K562 (cell line): ENCODE results near the gene MKS1. TPM values are rescaled to one million over a fixed set of nuclear protein-coding genes. Genes with fewer than 3 reads are reported as not detected.

Experiments
- DMBX1 ChIP-seq: fragments of 250-450 bp; sonication (Bioruptor Pico); IDR thresholded peaks from 2 replicates; pipeline ENCODE4 v1.8.0; 2022; ENCODE audit warnings: inconsistent platforms, mild to moderate bottlenecking, moderate library complexity, borderline replicate concordance
- HDGF ChIP-seq: fragments of 450-650 bp; IDR thresholded peaks from 2 replicates; pipeline ENCODE4 v1.6.1; 2016
- NFXL1 ChIP-seq: fragments of 450-650 bp; formaldehyde crosslinking; IDR thresholded peaks from 2 replicates; pipeline ENCODE4 v1.4.0; 2021; ENCODE audit warnings: mild to moderate bottlenecking
- NR3C1 ChIP-seq: sonication (generic); formaldehyde crosslinking; IDR thresholded peaks from 2 replicates; pipeline ENCODE4 v1.8.1; 2022; ENCODE audit warnings: missing genetic modification reagents
- STAT5A ChIP-seq: IDR thresholded peaks from 2 replicates; pipeline ENCODE4 v1.6.1; 2012; ENCODE audit warnings: low read length, inconsistent platforms, borderline replicate concordance
- SUPT5H ChIP-seq: fragments of 450-650 bp; IDR thresholded peaks from 2 replicates; pipeline ENCODE4 v1.6.1; 2016
- ZNF324 ChIP-seq: fragments of 250-450 bp; sonication (Bioruptor Pico); IDR thresholded peaks from 2 replicates; pipeline ENCODE4 v1.4.0; 2020; ENCODE audit warnings: mild to moderate bottlenecking
- polyA plus RNA-seq, 8 experiments: library from polyadenylated mRNA; depleted of rRNA in 4 of 8; stranded (reverse) in 5 of 8; unstranded in 3 of 8; fragments of >200 nt; fragmentation: Nextera tagmentation in 2 of 8; fragmentation: Illumina TruSeq in 1 of 8; extraction: Ambion mirVana in 2 of 8; extraction: Trizol in 1 of 8; gene quantifications; 2 replicates each; pipeline versions ENCODE4 v1.2.1 to v1.2.3, GENCODE V29; 2011 to 2014; ENCODE audit warnings: inconsistent platforms in 1 of 8, missing spikeins in 1 of 8
- total RNA-seq, 7 experiments: library from RNA; depleted of rRNA in 6 of 7; stranded (reverse); fragments of >200 nt in 6 of 7; fragmentation: Illumina TruSeq in 2 of 7; extraction: Trizol in 2 of 7; gene quantifications; 2 replicates each; pipeline versions ENCODE4 v1.2.1 to v1.2.3, GENCODE V29; 2011 to 2021; ENCODE audit warnings: low replicate concordance in 1 of 7
- TF ChIP-seq, protein P1 (sequence below): fragments of 250-450 bp; sonication (Bioruptor Pico); IDR thresholded peaks from 2 replicates; pipeline ENCODE4 v1.5.0; 2021; ENCODE audit warnings: mild to moderate bottlenecking, borderline replicate concordance
- TF ChIP-seq, protein P2 (sequence below): sonication (generic); formaldehyde crosslinking; IDR thresholded peaks from 2 replicates; pipeline ENCODE4 v1.8.1; 2023; ENCODE audit warnings: mild to moderate bottlenecking, missing genetic modification reagents
- TF ChIP-seq, protein P3 (sequence below): IDR thresholded peaks from 2 replicates; pipeline ENCODE4 v1.6.1; 2016; ENCODE audit warnings: missing genetic modification characterization, missing compliant biosample characterization
- TF ChIP-seq, protein P4 (sequence below): fragments of 450-650 bp; formaldehyde crosslinking; IDR thresholded peaks from 2 replicates; pipeline ENCODE4 v1.4.0; 2022; ENCODE audit warnings: missing genetic modification characterization
- TF ChIP-seq, protein P5 (sequence below), 3 experiments: fragments of 200-800 bp in 1 of 3; fragments of 250-450 bp in 1 of 3; fragments of 450-650 bp in 1 of 3; sonication (Bioruptor Pico) in 1 of 3; sonication (Bioruptor generic) in 1 of 3; formaldehyde crosslinking in 1 of 3; IDR thresholded peaks; 2 replicates each; pipeline versions ENCODE4 v1.6.1 to v1.8.0; 2016 to 2022; ENCODE audit warnings: mild to moderate bottlenecking in 2 of 3, missing genetic modification characterization in 2 of 3, missing compliant biosample characterization in 1 of 3, moderate library complexity in 1 of 3
- TF ChIP-seq, protein P6 (sequence below): fragments of 450-650 bp; formaldehyde crosslinking; conservative IDR thresholded peaks from 2 replicates; pipeline ENCODE4 v1.4.0; 2022; ENCODE audit warnings: mild to moderate bottlenecking, missing genetic modification characterization

The MKS1 gene
- total and polyA plus RNA-seq, 9 of the 15 experiments (the other 6 are each of a cell fraction or from before 2014, with no cell fraction given): 16.3 to 31.0 (median 25.9) TPM

DNA sequence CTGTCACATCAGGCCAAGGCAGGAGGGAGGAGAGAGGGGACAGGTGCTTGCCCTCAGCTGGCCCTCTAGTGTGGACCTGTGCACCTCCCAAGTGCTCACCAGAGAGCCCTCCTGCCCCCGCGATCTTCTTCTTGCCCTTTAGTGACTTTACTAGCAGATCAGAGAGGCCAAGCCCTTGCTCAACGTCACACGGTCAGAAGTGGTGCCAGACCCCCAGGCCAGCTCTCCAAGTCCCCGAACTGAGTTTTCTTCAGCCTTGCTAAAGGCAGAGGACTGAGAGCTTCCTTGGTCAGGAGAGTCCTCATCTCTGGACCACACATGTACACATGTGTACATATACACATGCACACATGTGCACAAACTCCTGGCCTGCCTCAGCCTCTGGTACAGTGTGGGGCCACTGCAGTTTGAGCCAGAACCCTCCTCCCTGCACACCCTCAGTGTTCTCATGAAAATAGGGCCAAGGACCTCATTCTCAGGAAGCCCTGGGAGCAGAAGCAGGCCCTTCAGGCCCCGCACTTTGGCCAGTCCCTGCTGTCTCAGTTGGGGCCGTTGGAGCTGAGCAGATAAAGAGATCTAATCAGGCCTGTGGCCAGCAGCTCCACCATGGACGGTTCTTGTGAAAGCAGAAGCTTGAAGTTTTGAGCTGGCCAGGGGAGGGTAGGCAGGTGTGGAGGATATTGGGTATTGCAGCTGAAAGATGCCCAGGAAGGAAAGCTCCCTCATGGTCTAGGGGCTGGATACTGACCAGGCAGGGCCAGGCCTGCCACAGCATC is 33.9 kb downstream of the MKS1 start (continued):
- no peak for TF ChIP-seq HDGF
- TF ChIP-seq SUPT5H: no peak
- TF ChIP-seq, protein P1, sequence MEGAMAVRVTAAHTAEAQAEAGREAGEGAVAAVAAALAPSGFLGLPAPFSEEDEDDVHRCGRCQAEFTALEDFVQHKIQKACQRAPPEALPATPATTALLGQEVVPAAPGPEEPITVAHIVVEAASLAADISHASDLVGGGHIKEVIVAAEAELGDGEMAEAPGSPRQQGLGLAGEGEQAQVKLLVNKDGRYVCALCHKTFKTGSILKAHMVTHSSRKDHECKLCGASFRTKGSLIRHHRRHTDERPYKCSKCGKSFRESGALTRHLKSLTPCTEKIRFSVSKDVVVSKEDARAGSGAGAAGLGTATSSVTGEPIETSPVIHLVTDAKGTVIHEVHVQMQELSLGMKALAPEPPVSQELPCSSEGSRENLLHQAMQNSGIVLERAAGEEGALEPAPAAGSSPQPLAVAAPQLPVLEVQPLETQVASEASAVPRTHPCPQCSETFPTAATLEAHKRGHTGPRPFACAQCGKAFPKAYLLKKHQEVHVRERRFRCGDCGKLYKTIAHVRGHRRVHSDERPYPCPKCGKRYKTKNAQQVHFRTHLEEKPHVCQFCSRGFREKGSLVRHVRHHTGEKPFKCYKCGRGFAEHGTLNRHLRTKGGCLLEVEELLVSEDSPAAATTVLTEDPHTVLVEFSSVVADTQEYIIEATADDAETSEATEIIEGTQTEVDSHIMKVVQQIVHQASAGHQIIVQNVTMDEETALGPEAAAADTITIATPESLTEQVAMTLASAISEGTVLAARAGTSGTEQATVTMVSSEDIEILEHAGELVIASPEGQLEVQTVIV (CRISPR knock-in tag): no peak
- TF ChIP-seq, protein P2, sequence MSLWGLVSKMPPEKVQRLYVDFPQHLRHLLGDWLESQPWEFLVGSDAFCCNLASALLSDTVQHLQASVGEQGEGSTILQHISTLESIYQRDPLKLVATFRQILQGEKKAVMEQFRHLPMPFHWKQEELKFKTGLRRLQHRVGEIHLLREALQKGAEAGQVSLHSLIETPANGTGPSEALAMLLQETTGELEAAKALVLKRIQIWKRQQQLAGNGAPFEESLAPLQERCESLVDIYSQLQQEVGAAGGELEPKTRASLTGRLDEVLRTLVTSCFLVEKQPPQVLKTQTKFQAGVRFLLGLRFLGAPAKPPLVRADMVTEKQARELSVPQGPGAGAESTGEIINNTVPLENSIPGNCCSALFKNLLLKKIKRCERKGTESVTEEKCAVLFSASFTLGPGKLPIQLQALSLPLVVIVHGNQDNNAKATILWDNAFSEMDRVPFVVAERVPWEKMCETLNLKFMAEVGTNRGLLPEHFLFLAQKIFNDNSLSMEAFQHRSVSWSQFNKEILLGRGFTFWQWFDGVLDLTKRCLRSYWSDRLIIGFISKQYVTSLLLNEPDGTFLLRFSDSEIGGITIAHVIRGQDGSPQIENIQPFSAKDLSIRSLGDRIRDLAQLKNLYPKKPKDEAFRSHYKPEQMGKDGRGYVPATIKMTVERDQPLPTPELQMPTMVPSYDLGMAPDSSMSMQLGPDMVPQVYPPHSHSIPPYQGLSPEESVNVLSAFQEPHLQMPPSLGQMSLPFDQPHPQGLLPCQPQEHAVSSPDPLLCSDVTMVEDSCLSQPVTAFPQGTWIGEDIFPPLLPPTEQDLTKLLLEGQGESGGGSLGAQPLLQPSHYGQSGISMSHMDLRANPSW (CRISPR knock-in tag): no peak
- no peak for TF ChIP-seq DMBX1
- no peak for TF ChIP-seq STAT5A
- TF ChIP-seq ZNF324: peak; percentile 36; the same call in 1 of the 2 replicates
- TF ChIP-seq, protein P3, sequence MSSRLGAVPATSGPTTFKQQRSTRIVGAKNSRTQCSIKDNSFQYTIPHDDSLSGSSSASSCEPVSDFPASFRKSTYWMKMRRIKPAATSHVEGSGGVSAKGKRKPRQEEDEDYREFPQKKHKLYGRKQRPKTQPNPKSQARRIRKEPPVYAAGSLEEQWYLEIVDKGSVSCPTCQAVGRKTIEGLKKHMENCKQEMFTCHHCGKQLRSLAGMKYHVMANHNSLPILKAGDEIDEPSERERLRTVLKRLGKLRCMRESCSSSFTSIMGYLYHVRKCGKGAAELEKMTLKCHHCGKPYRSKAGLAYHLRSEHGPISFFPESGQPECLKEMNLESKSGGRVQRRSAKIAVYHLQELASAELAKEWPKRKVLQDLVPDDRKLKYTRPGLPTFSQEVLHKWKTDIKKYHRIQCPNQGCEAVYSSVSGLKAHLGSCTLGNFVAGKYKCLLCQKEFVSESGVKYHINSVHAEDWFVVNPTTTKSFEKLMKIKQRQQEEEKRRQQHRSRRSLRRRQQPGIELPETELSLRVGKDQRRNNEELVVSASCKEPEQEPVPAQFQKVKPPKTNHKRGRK: no peak
- TF ChIP-seq, protein P4, sequence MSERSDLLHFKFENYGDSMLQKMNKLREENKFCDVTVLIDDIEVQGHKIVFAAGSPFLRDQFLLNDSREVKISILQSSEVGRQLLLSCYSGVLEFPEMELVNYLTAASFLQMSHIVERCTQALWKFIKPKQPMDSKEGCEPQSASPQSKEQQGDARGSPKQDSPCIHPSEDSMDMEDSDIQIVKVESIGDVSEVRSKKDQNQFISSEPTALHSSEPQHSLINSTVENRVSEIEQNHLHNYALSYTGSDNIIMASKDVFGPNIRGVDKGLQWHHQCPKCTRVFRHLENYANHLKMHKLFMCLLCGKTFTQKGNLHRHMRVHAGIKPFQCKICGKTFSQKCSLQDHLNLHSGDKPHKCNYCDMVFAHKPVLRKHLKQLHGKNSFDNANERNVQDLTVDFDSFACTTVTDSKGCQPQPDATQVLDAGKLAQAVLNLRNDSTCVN (CRISPR knock-in tag): no peak
- TF ChIP-seq, protein P5, sequence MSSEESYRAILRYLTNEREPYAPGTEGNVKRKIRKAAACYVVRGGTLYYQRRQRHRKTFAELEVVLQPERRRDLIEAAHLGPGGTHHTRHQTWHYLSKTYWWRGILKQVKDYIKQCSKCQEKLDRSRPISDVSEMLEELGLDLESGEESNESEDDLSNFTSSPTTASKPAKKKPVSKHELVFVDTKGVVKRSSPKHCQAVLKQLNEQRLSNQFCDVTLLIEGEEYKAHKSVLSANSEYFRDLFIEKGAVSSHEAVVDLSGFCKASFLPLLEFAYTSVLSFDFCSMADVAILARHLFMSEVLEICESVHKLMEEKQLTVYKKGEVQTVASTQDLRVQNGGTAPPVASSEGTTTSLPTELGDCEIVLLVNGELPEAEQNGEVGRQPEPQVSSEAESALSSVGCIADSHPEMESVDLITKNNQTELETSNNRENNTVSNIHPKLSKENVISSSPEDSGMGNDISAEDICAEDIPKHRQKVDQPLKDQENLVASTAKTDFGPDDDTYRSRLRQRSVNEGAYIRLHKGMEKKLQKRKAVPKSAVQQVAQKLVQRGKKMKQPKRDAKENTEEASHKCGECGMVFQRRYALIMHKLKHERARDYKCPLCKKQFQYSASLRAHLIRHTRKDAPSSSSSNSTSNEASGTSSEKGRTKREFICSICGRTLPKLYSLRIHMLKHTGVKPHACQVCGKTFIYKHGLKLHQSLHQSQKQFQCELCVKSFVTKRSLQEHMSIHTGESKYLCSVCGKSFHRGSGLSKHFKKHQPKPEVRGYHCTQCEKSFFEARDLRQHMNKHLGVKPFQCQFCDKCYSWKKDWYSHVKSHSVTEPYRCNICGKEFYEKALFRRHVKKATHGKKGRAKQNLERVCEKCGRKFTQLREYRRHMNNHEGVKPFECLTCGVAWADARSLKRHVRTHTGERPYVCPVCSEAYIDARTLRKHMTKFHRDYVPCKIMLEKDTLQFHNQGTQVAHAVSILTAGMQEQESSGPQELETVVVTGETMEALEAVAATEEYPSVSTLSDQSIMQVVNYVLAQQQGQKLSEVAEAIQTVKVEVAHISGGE (CRISPR knock-in tag; IDR thresholded peaks at IDR 0.05): peak in 1 of 3 experiments; percentile 72; a peak in 2 of 6 replicates
- TF ChIP-seq, protein P6, sequence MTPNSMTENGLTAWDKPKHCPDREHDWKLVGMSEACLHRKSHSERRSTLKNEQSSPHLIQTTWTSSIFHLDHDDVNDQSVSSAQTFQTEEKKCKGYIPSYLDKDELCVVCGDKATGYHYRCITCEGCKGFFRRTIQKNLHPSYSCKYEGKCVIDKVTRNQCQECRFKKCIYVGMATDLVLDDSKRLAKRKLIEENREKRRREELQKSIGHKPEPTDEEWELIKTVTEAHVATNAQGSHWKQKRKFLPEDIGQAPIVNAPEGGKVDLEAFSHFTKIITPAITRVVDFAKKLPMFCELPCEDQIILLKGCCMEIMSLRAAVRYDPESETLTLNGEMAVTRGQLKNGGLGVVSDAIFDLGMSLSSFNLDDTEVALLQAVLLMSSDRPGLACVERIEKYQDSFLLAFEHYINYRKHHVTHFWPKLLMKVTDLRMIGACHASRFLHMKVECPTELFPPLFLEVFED (CRISPR knock-in tag): no peak
- TF ChIP-seq NR3C1 (CRISPR knock-in tag): no peak
- TF ChIP-seq NFXL1 (CRISPR knock-in tag): no peak
